ENCODE measurements around the gene SPIRE1.
"Not testable (repeated sequence)": the region's sequence is repeated elsewhere in the genome, so short reads cannot be mapped to it uniquely, and the experiment has no call there.

SPIRE1 gene

GRCh38 chr18:12441475-12442034 lies 216.4 kb downstream of the SPIRE1 start:
- DNase-seq = no peak

- no peak for DNase-seq
Measured at GRCh38 chr18:12438257-12438656, 219.7 kb downstream of the SPIRE1 start.

GRCh38 chr18:12435867-12436266 lies 222.0 kb downstream of the SPIRE1 start:
- no peak for DNase-seq

GRCh38 chr18:12434541-12434929 lies 223.4 kb downstream of the SPIRE1 start:
- DNase-seq = no peak

GRCh38 chr18:12433829-12434540 lies 223.9 kb downstream of the SPIRE1 start:
- DNase-seq = no peak

- DNase-seq = no peak
Measured at GRCh38 chr18:12432881-12433280, 225.0 kb downstream of the SPIRE1 start.

- no peak for DNase-seq
Measured at GRCh38 chr18:12432196-12432595, 225.7 kb downstream of the SPIRE1 start.

- DNase-seq = no peak
Measured at GRCh38 chr18:12431561-12431960, 226.3 kb downstream of the SPIRE1 start.

GRCh38 chr18:12430137-12430990 lies 227.5 kb downstream of the SPIRE1 start:
- no peak for DNase-seq

- DNase-seq = no peak
Measured at GRCh38 chr18:12429556-12429955, 228.4 kb downstream of the SPIRE1 start.

- no peak for DNase-seq
Measured at GRCh38 chr18:12428923-12429322, 229.0 kb downstream of the SPIRE1 start.

GRCh38 chr18:12426924-12427323 lies 231.0 kb downstream of the SPIRE1 start:
- no peak for DNase-seq

- DNase-seq = no peak
Measured at GRCh38 chr18:12424252-12424651, 233.7 kb downstream of the SPIRE1 start.

GRCh38 chr18:12423820-12424219 lies 234.1 kb downstream of the SPIRE1 start:
- DNase-seq = no peak

- no peak for DNase-seq
Measured at GRCh38 chr18:12423393-12423792, 234.5 kb downstream of the SPIRE1 start.

- DNase-seq = no peak
Measured at GRCh38 chr18:12422936-12423335, 235.0 kb downstream of the SPIRE1 start.

- DNase-seq = no peak
Measured at GRCh38 chr18:12421732-12422131, 236.2 kb downstream of the SPIRE1 start.

GRCh38 chr18:12420821-12421421 lies 237.0 kb downstream of the SPIRE1 start:
- DNase-seq = peak in 1 of 2 experiments; percentile 60

GRCh38 chr18:12417687-12418086 lies 240.2 kb downstream of the SPIRE1 start:
- DNase-seq = no peak

- DNase-seq = no peak
Measured at GRCh38 chr18:12416098-12416729, 241.7 kb downstream of the SPIRE1 start.

- DNase-seq = no peak
Measured at GRCh38 chr18:12411456-12411855, 246.5 kb downstream of the SPIRE1 start.

GRCh38 chr18:12410747-12411146 lies 247.2 kb downstream of the SPIRE1 start:
- not testable (repeated sequence) for DNase-seq

- no peak for DNase-seq
Measured at GRCh38 chr18:12410081-12410481, 247.8 kb downstream of the SPIRE1 start.

Measured in cerebellar nuclear complex (tissue), 1 donor.